Epithelial cell of alveolus of lung (primary cell): ENCODE results near the gene ITPKB. TPM values are rescaled to one million over a fixed set of nuclear protein-coding genes. Genes with fewer than 3 reads are reported as not detected.

ENCODE experiments used
- total RNA-seq: library from RNA; depleted of rRNA; stranded (reverse); fragments of >200 nt; gene quantifications from 2 replicates; pipeline ENCODE4 v1.2.1, GENCODE V29; 2015

The ITPKB gene
- total RNA-seq, result 7.6 and 10.1 TPM in 2 replicates

DNA sequence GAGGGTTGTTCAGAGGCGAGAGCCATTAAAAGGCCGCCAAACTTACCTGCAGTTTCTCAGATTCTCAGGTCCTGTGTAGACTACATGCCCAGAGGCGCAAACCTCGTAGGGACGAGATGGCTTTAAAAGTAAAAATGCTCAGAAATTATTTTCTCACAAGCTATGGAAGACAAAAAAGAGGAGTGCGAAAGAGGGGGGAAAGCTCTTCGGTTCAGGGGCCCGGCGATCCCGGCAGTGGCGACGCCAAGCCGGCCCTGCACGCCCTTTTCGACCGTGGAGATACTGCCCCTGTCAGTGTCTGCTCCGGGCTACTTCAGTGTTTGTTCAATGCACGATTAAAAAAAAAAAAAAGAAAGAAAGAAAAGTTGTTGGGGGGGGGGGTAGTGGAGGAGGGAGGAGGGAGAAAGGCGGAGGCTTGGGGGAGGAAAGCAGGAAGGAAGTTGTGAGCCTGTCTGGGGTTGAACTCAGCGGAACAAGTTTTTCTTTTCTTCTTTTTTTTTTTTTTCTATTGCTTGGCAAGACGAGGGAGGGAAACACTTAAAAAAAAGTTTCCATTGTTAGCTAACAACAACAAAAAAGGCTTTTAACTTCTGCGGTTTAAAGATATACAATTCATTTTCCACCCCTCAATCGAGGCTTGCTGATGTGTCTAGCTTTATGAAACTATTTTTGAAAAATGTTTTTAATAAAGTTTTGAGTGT, at the start of gene ITPKB:
Gene ITPKB, minus strand, starts transcription at position 288 of the 701 bp plus-strand sequence. CDS start 1,824 bp downstream, outside the sequence.

Other genes with a start within 250 kb of the ITPKB start
- gene STUM, start 190.5 kb downstream of the ITPKB start, total RNA-seq, result not detected in 2 replicates
- gene PSEN2, start 131.3 kb upstream of the ITPKB start, total RNA-seq, result 8.1 and 12.4 TPM in 2 replicates
- 4.3 and 21.0 TPM in 2 replicates for gene COQ8A, start 201.0 kb upstream of the ITPKB start, total RNA-seq